ENCODE data around the gene AIG1.
"Not testable (repeated sequence)": the region's sequence is repeated elsewhere in the genome, so short reads cannot be mapped to it uniquely, and the experiment has no call there.

The AIG1 gene

DNA sequence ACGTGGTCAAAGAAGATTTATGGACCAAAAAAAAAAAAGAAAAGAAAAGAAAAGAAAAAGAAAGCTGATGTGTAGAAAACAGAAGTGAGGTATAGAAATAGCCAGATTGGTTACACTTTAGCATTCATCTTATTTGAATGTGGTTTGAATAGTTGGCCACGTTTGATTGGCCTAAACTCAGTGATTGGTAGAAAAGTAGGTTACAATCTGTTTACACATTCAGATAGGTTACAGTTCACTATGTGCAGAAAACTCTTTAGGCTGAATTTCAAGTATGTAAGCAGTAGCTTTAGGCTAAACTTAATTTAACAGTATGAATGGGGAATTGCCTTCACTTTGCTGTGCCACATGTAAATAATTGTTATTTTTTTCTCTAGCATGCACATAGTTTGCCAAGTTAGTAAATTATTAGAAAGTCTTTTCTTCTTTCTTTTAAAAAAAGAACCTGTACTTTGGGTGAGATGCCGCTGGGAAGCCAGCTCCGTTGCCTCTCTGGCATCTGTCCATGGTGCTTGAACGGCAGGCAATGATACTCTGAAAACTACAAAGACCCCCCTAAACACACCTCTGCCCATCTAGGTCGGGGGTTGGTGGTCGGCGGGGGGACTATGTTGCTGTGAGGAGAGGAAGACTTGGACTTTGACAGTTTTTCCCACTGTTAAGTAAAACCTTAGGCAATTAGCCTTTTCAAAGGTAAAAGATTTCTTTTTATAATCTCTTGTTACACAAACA is 173.0 kb downstream of the AIG1 start:
- DNase-seq (ENCODE audit: low read depth): no peak

- no peak for DNase-seq (ENCODE audit: low read depth)
Measured at GRCh38 chr6:143234734-143235133, 174.0 kb downstream of the AIG1 start.

DNA sequence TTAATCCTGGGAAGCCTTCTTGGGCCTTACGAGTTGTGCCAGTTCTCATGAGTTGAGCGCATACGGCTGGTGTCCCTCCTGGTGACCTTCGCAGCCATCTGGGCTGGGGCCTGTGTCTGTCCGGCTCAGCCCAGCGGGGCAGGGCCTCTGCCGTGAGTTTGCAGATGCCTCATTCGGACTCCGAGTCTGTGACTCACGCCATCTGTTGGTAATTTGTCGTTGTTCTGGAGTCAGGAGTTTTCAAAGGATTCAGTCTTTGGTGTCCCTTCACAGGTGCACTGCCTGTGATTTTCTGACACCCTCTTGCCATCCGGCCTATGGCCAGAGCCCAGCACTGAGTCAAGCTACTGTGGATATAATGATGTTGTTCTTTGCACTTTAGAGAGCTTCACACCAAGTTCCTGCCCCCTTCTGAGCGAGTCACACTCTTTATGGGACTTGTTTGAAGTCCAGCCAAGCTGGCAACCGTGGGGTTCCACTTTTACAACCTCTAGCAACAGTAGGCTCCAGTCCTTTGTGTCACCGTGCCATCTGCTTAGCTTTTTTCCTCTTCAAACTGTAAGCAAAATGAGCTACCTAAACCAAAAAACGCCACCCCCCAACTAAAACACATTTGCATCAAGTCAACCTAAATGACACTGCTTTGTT is 175.6 kb downstream of the AIG1 start:
- DNase-seq (ENCODE audit: low read depth): no peak

DNA sequence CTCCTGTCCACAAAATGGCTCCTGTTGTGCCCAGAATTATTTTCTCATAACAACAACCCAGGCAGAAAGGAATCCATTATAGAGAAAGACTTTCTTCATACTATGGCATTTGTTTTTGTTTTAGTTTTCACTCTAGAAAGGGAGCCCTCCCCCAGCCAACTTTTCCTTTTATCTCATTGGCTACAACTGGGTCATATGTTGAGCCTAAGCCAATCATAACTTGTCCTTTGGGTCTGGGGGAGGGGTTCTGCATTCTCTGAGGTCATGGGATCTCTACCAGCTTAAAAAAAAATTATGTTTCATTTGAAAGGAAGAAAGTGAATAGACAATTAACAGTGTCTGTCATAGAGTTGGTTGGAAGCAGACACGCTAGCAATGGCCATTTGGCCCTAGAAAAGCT is 177.6 kb downstream of the AIG1 start:
- DNase-seq (ENCODE audit: low read depth): no peak

DNA sequence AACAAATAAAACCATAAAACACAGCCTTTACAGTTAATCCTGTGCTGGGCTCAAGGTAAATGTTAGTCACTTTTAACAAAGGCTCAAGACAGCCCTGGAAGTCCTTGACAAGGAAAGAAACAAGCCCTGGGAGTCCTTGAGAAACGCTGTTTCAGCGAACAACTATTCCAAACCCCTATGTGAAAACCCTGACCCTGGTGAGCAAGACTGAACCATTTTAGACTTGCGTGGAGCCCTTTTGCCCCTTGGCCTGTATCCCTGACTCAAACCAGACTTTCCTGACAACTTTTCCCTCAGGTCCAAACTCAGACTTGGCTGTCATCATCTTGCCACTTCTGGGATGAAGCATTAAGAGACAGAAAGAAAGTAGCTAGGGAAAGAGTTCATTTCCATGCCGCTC is 180.4 kb downstream of the AIG1 start:
- no peak for DNase-seq (ENCODE audit: low read depth)

DNA sequence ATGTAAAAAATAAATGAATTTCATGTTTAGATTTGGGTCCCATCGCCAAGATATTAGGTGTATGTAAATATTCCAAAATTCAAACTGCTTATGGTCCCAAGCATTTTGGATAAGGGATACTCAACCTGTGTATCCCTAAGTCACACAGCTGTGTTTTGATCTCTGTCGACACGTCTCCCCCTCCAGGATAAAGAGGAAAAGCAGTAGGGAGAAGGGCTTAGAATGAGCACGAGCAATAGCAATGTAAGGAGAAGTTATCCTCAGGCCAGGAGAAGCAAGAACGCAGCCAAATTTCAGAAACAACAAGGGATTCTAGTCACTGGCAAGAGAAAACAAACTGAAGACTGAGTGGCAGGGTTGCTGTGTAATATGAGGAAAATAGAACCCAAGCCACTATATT is 181.2 kb downstream of the AIG1 start:
- DNase-seq (ENCODE audit: low read depth): no peak

DNA sequence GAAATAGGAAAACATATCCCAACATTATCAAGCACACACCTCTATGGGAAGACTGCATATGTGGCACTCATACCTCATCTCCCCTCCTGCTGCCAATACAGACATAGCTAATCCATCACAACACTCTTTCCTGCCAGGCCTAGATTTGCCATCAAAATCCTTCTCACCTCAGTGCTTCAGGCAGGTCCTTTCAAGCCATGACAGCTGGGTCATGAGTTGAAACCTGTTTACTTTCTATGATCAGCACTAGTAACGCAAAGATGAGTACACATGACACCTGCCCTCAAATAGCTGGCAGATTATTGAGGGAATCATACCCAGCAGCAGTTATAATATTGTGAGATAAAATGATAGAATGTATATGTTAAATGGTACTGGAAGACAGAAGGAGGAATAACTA is 183.1 kb downstream of the AIG1 start:
- no peak for DNase-seq (ENCODE audit: low read depth)

DNA sequence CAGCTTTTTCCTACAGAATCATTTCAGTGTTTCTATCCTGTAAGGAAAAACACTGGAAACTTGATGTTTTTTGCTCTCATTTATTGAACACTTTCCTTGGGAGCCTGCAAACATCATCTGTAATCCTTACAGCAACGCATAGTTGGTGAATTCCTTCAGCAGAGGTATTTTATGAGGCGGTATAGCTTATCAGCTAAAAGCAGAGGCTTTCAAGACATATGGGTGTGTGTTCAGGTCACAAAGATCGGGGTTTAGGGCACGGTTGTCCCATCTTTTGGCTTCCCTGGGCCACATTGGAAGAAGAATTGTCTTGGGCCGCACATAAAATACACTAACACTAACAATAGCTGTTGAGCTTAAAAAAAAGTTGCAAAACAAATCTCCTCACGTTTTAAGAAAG is 185.0 kb downstream of the AIG1 start:
- no peak for DNase-seq (ENCODE audit: low read depth)

- not testable (repeated sequence) for DNase-seq (ENCODE audit: low read depth)
Measured at GRCh38 chr6:143246166-143246775, 185.6 kb downstream of the AIG1 start.

- no peak for DNase-seq (ENCODE audit: low read depth)
Measured at GRCh38 chr6:143247586-143247985, 186.9 kb downstream of the AIG1 start.

DNA sequence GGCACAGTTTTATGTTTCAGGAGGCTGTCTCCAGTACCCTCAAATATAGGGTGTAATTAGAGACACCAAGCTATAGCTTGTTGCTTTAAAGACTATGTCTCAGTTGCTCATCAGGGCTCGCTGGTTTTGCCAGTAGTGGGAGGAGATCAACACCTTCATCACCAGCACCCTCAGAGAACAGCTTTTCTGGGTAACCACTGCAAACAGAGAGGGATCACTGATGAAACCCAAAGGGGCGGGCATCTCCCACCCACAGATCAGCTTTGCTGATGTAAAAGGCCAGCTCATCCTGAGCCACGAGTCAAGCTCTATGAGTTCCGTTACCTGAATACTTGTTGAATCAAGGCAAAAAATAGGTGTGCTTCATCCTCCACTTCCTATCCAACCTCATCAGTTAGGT is 187.7 kb downstream of the AIG1 start:
- DNase-seq (ENCODE audit: low read depth): no peak

GRCh38 chr6:143251288-143251687 is 190.6 kb downstream of the AIG1 start:
- DNase-seq (ENCODE audit: low read depth): no peak

DNA sequence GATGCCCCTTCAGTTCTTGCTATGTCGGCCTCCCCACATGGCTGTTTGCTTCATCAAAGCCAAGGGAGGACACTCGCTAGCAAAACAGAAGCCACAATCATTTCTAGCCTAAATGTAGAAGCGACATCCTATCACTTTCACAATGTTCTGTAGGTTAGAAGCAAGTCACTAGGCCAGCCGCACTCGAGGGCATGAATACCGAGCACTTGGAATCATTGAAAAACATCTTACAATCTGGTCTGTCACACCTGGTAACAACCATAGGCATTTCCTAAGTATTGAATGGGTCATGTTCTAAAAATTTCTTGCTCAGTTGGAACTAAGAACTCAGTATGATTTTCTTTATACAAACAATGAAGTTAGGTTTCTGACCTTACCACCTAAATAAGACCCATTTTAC is 192.3 kb downstream of the AIG1 start:
- no peak for DNase-seq (ENCODE audit: low read depth)

DNA sequence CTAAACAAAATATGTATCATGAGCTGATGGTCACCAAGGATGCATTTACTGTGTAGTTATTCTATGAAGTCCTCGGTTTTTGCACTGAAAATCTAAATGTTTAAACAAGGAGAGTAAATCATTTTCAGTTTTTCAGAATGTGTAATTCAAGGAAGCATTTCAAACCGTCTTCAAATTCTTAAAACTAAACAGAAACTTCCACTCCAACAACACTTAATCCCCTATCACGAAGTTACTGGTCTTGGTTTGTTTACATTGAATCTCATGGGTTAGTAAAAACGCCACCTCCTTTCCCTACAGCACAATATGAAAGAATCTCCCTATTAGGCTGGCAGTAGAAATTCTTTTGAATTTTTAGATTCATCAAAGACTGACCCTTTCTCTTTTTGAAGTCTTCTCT is 192.9 kb downstream of the AIG1 start:
- no peak for DNase-seq (ENCODE audit: low read depth)

DNA sequence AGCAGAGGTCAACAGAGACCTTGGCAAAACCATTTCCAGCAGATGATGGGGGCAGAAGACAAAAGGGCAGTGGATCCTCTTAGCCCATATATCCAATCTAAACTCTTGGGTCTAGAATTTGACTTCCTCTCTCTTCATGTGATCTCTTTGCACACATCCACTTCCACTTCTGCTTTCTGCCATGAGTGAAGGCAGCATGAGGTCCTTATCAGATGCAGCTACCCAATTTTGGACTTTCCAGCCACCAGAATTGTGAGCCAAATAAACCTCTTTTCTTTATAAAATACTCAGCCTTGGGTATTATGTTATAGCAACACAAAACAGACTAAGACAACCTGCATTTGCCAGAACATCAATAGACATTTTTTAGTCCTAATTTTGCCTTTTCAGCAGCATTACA is 198.3 kb downstream of the AIG1 start:
- no peak for DNase-seq (ENCODE audit: low read depth)

DNA sequence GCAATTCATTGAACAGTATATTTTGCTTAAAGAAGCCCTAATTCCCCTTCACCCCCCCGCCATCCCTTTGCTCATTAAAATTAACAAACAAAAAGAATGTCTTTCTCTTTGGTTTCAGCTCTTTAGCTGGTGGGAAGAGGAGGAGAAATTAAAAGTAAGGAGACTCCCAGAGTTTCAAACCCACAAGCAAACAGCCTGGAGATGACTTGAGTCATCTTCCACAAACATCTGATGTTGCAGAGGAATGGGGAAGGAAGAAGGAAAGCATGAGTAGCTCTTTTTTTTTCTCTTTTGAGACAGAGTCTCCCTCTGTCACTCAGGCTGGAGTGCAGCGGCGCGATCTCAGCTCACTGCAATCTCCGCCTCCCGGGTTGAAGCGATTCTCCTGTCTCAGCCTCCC is 200.2 kb downstream of the AIG1 start:
- no peak for DNase-seq (ENCODE audit: low read depth)

- no peak for DNase-seq (ENCODE audit: low read depth)
Measured at GRCh38 chr6:143261899-143262436, 201.3 kb downstream of the AIG1 start.

DNA sequence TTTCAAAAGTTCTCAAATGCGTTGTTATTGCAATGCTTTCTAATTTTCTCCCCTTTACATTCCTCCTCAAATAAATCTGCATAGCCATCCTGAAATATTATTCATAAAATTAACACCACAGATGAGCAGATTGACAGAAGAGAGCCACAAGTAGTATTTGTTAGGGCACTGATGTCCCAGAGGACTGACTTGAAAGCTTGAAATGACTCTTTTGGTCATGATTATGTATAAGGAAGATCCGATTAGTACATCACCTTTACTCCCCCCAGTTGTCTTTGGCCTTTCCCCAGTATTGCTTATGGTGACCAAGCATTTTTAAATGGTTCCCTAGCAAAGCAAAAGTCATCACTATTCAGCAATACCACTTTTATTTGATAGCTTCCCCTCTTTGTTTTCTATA is 202.2 kb downstream of the AIG1 start:
- DNase-seq (ENCODE audit: low read depth): no peak

DNA sequence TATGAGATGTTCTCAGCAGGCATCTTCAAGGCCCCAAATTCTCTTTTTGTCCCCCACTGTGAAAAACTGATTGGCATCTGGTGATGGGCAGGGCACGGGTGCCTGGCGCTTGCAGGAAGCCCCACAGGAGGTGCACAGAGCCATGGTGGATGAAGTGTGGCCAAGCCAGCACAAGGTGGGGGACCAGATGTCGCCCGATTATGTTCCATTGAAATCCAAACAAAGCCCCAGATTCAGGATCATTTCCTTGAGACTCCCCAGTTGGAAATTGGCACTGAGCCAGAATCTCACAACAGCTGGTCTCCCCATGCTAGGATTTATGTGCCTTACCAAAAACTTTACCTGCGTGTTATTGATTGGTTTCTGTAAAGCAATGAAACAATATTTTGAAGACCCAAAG is 203.7 kb downstream of the AIG1 start:
- DNase-seq (ENCODE audit: low read depth): no peak

- no peak for DNase-seq (ENCODE audit: low read depth)
Measured at GRCh38 chr6:143264986-143265764, 204.5 kb downstream of the AIG1 start.

DNA sequence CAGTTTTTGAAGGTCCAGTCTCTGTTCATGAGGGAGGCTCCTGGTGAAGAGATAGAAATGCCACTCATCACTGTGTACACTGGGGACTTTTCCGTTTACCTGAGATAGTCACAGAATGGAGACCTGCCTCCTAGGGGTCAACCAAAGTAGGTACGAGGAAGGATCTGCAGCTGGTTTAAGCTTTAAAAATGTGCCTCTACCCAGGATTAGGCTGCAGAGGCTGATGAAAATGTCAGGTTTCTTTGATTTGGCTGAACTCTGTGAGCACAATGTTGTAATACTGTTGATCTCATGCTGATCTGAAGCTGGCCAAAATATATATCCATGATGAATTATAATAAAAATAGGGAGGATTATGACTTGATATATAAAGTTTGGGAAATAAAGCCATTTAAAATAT is 207.1 kb downstream of the AIG1 start:
- DNase-seq (ENCODE audit: low read depth): no peak

DNA sequence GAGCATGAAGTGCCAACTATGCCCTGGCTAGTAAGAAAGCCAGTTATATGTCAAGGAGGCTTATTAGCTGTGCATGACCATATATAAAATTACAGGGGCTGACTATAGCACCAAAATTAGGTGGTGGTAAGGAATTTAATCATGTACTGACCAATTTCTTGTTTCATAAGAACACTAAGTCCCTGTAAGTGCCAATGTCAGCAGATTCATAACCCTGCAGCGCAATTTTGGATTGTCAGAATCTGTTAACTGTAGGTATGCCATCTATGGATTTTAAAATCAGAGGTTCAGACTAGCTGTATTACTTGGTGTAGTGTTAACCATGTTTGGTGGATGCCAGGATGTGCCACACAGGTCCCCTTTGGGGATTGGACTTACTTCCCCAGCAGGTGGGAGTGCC is 207.8 kb downstream of the AIG1 start:
- no peak for DNase-seq (ENCODE audit: low read depth)

GRCh38 chr6:143270026-143270425 is 209.3 kb downstream of the AIG1 start:
- DNase-seq (ENCODE audit: low read depth): no peak
